ENCODE data around the gene YAE1. TPM values are rescaled to one million over a fixed set of nuclear protein-coding genes. Genes with fewer than 3 reads are reported as not detected.

YAE1 gene
- total RNA-seq, 1 experiment from 2014 or later, result 23.1 TPM

GRCh38 chr7:39525926-39526325, 40.3 kb upstream of the YAE1 start:
- H3K27me3 ChIP-seq (ENCODE audit: insufficient read depth, low read depth), result peaks cover 23% of the 10 kb centered on the region; the same call in 1 of the 2 replicates
- H4K20me1 ChIP-seq (ENCODE audit: insufficient read depth), result no peaks in the 10 kb centered on the region
- DNase-seq, result no peak
- no peaks in the 10 kb centered on the region for H3F3A ChIP-seq (ENCODE audit: insufficient read depth, low read depth)
- BruUV-seq (replicated peaks), result no TSS peak
- ChIA-PET POLR2A (ENCODE audit: unreplicated experiment) (no interaction called here), CTCF (no interaction called here)
- no peaks in the 10 kb centered on the region for H3K9me3 ChIP-seq (ENCODE audit: insufficient read depth, low read depth)
- intact Hi-C loops (cut with micrococcal nuclease; ENCODE audit: unreplicated experiment), result no loop called here
- no peaks in the 10 kb centered on the region for H3K36me3 ChIP-seq (ENCODE audit: low read depth)
- H3K27ac ChIP-seq, result no peak overlapping the region
- no peaks in the 10 kb centered on the region for H3K79me2 ChIP-seq (ENCODE audit: low read depth)
- H3K4me1 ChIP-seq (replicated peaks; ENCODE audit: insufficient read depth), result no peaks in the 10 kb centered on the region
- no peaks in the 10 kb centered on the region for H3K9me2 ChIP-seq (ENCODE audit: insufficient read depth)
- H2AFZ ChIP-seq, result no peak overlapping the region
- H3K4me2 ChIP-seq, result no peak overlapping the region
- no peak overlapping the region for H3K4me3 ChIP-seq
- no peak for TF ChIP-seq CTCF (conservative IDR thresholded peaks at IDR 0.05)
- no peak for TF ChIP-seq EZH2 (IDR thresholded peaks at IDR 0.05; ENCODE audit: low read depth)

GRCh38 chr7:39526666-39527065, 39.5 kb upstream of the YAE1 start:
- peaks cover 30% of the 10 kb centered on the region; the same call in 1 of the 2 replicates for H3K27me3 ChIP-seq (ENCODE audit: insufficient read depth, low read depth)
- intact Hi-C loops (cut with micrococcal nuclease; ENCODE audit: unreplicated experiment), result no loop called here
- no peaks in the 10 kb centered on the region for H3K9me2 ChIP-seq (ENCODE audit: insufficient read depth)
- H3K79me2 ChIP-seq (ENCODE audit: low read depth), result no peaks in the 10 kb centered on the region
- no peak overlapping the region for H3K27ac ChIP-seq
- POLR2A ChIA-PET (ENCODE audit: unreplicated experiment), result no interaction called here
- H3K36me3 ChIP-seq (ENCODE audit: low read depth), result no peaks in the 10 kb centered on the region
- no peak for DNase-seq
- H4K20me1 ChIP-seq (ENCODE audit: insufficient read depth), result no peaks in the 10 kb centered on the region
- no peaks in the 10 kb centered on the region for H3K9me3 ChIP-seq (ENCODE audit: insufficient read depth, low read depth)
- no peak overlapping the region for H2AFZ ChIP-seq
- H3K4me1 ChIP-seq (replicated peaks; ENCODE audit: insufficient read depth), result no peaks in the 10 kb centered on the region
- CTCF ChIA-PET, result no interaction called here
- no peak overlapping the region for H3K4me3 ChIP-seq
- TF ChIP-seq CTCF (conservative IDR thresholded peaks at IDR 0.05) (no peak), EZH2 (IDR thresholded peaks at IDR 0.05; ENCODE audit: low read depth) (no peak)
- no TSS peak for BruUV-seq (replicated peaks)
- no peaks in the 10 kb centered on the region for H3F3A ChIP-seq (ENCODE audit: insufficient read depth, low read depth)
- H3K4me2 ChIP-seq, result no peak overlapping the region

- H3K27ac ChIP-seq, result no peak overlapping the region
- DNase-seq, result no peak
- H3K4me2 ChIP-seq, result no peak overlapping the region
- no peaks in the 10 kb centered on the region for H3K9me2 ChIP-seq (ENCODE audit: insufficient read depth)
- intact Hi-C loops (cut with micrococcal nuclease; ENCODE audit: unreplicated experiment), result no loop called here
- H3K4me1 ChIP-seq (replicated peaks; ENCODE audit: insufficient read depth), result no peaks in the 10 kb centered on the region
- no peaks in the 10 kb centered on the region for H3K36me3 ChIP-seq (ENCODE audit: low read depth)
- H4K20me1 ChIP-seq (ENCODE audit: insufficient read depth), result no peaks in the 10 kb centered on the region
- no peak overlapping the region for H3K4me3 ChIP-seq
- POLR2A ChIA-PET (ENCODE audit: unreplicated experiment), result no interaction called here
- peaks cover 30% of the 10 kb centered on the region; the same call in 1 of the 2 replicates for H3K27me3 ChIP-seq (ENCODE audit: insufficient read depth, low read depth)
- H3K79me2 ChIP-seq (ENCODE audit: low read depth), result no peaks in the 10 kb centered on the region
- H3F3A ChIP-seq (ENCODE audit: insufficient read depth, low read depth), result no peaks in the 10 kb centered on the region
- BruUV-seq (replicated peaks), result no TSS peak
- CTCF ChIA-PET, result no interaction called here
- H3K9me3 ChIP-seq (ENCODE audit: insufficient read depth, low read depth), result no peaks in the 10 kb centered on the region
- no peak for TF ChIP-seq EZH2 (IDR thresholded peaks at IDR 0.05; ENCODE audit: low read depth)
- no peak for TF ChIP-seq CTCF (conservative IDR thresholded peaks at IDR 0.05)
- no peak overlapping the region for H2AFZ ChIP-seq
Measured at GRCh38 chr7:39527296-39527695, 38.9 kb upstream of the YAE1 start.

All from PC-9 (cell line).